ENCODE data around the gene TSPAN12. TPM values are rescaled to one million over a fixed set of nuclear protein-coding genes. Genes with fewer than 3 reads are reported as not detected.
"Not testable (repeated sequence)": the region's sequence is repeated elsewhere in the genome, so short reads cannot be mapped to it uniquely, and the experiment has no call there.

TSPAN12 gene
- total RNA-seq, 1 donor from 2014 or later: 56.9 TPM

GRCh38 chr7:120783273-120783672, 74.7 kb downstream of the TSPAN12 start:
- DNase-seq (no peak), ATAC-seq (ENCODE audit: poor library complexity) (no peak)
- intact Hi-C loops (cut with DNase I): no loop called here

GRCh38 chr7:120781924-120782323, 76.0 kb downstream of the TSPAN12 start:
- intact Hi-C loops (cut with DNase I); ATAC-seq (ENCODE audit: poor library complexity); DNase-seq: not testable (repeated sequence)

GRCh38 chr7:120780938-120781337, 77.0 kb downstream of the TSPAN12 start:
- ATAC-seq (ENCODE audit: poor library complexity) (no peak), DNase-seq (no peak)
- intact Hi-C loops (cut with DNase I): no loop called here

- intact Hi-C loops (cut with DNase I); DNase-seq; ATAC-seq (ENCODE audit: poor library complexity): not testable (repeated sequence)
Observed at GRCh38 chr7:120780451-120780850, 77.5 kb downstream of the TSPAN12 start.

GRCh38 chr7:120779078-120779477, 78.9 kb downstream of the TSPAN12 start:
- DNase-seq; intact Hi-C loops (cut with DNase I); ATAC-seq (ENCODE audit: poor library complexity): not testable (repeated sequence)

- DNase-seq (no peak), ATAC-seq (ENCODE audit: poor library complexity) (no peak)
- intact Hi-C loops (cut with DNase I): no loop called here
Observed at GRCh38 chr7:120775755-120776154, 82.2 kb downstream of the TSPAN12 start.

- intact Hi-C loops (cut with DNase I): no loop called here
- DNase-seq (no peak), ATAC-seq (ENCODE audit: poor library complexity) (no peak)
Observed at GRCh38 chr7:120774481-120774880, 83.5 kb downstream of the TSPAN12 start.

- DNase-seq (no peak), ATAC-seq (ENCODE audit: poor library complexity) (no peak)
- intact Hi-C loops (cut with DNase I): no loop called here
Observed at GRCh38 chr7:120770206-120770605, 87.7 kb downstream of the TSPAN12 start.

GRCh38 chr7:120760851-120761250, 97.1 kb downstream of the TSPAN12 start:
- intact Hi-C loops (cut with DNase I): no loop called here
- ATAC-seq (ENCODE audit: poor library complexity) (no peak), DNase-seq (no peak)

GRCh38 chr7:120760050-120760449, 97.9 kb downstream of the TSPAN12 start:
- intact Hi-C loops (cut with DNase I): no loop called here
- ATAC-seq (ENCODE audit: poor library complexity) (no peak), DNase-seq (no peak)

GRCh38 chr7:120743128-120743527, 114.8 kb downstream of the TSPAN12 start:
- DNase-seq (no peak), ATAC-seq (ENCODE audit: poor library complexity) (no peak)
- intact Hi-C loops (cut with DNase I): no loop called here

GRCh38 chr7:120742372-120742771, 115.6 kb downstream of the TSPAN12 start:
- DNase-seq (no peak), ATAC-seq (ENCODE audit: poor library complexity) (no peak)
- intact Hi-C loops (cut with DNase I): no loop called here

GRCh38 chr7:120741371-120742042, 116.4 kb downstream of the TSPAN12 start:
- ATAC-seq (ENCODE audit: poor library complexity) (no peak), DNase-seq (no peak)
- intact Hi-C loops (cut with DNase I): no loop called here

GRCh38 chr7:120740348-120740747, 117.6 kb downstream of the TSPAN12 start:
- no peak for ATAC-seq (ENCODE audit: poor library complexity)
- intact Hi-C loops (cut with DNase I): no loop called here
- DNase-seq: no peak

- no peak for ATAC-seq (ENCODE audit: poor library complexity)
- DNase-seq: no peak
- intact Hi-C loops (cut with DNase I): no loop called here
Observed at GRCh38 chr7:120738816-120739215, 119.1 kb downstream of the TSPAN12 start.

Other genes starting within 250 kb of the TSPAN12 start
- gene ING3, start 92.6 kb upstream of the TSPAN12 start, total RNA-seq: 11.1 TPM
- 26.2 TPM for gene CPED1, start 130.6 kb upstream of the TSPAN12 start, total RNA-seq